ENCODE results near the gene SREBF2.

SREBF2 gene

DNA sequence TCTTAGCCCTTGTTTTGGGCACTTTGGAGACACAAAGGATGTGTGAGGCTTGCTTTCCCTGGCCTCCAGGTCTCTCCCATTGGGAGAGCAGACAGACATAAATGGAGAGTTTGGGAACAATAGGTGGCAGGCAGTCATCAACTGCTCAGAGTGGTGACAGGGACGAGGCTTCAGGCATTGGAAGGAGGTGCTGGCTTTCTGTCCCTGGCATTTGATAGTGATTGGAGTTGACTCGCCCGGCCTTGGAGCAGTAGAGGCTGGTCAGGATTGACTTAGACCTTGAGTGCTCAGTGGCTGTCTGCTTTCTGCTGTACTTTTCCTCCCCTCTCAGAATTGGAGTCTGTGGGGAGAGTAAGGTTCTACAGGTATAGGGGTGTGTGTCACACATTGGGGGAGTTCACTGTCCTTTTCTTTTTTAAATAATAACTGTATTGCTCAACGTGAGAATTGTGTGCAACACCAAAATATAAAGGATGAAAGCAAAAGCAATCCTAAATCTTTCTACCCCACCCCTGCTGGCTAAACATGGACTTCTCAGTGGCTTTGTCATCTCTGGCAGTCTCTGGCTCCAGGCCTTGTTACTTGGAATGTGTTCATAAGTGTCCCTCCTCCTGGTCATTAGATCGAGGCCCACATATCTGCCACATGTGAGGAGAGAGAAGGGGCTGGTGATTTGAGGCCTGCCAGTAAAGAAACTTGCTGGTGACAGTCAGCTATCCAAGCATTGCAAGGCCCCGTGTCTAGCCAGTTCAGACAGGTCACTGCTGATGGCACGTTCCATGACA, 60.9 kb downstream of the SREBF2 start:
- Histone ChIP-seq H3K9ac (ENCODE audit: low read depth, low read length) (no peak overlapping the region), H3K9me3 (ENCODE audit: control insufficient read depth, insufficient read depth, low read length) (no peaks in the 10 kb centered on the region), H3K4me1 (ENCODE audit: insufficient read depth, low read length) (no peaks in the 10 kb centered on the region), H3K36me3 (ENCODE audit: insufficient read depth, low read length) (peaks cover 41% of the 10 kb centered on the region)

DNA sequence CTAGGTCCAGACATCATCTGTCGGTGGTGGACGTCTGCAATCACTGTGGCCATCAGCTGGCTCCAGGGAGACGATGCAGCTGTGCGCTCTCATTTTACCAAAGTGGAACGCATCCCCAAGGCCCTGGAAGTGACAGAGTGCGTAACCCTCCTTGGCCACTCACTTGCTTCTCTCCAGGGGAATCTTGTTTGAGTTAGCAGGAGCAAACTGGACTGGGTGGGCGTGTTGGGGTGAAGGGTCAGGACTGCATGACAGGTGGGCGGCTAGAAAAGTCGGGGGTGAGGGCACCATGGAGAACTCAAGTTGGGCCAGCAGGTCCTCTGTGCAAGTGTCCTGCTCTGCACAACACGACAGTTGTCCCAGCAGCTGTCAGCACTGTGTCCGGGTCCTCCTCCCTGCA, 65.7 kb downstream of the SREBF2 start:
- Histone ChIP-seq H3K4me1 (ENCODE audit: insufficient read depth, low read length) (no peaks in the 10 kb centered on the region), H3K9ac (ENCODE audit: low read depth, low read length) (no peak overlapping the region), H3K36me3 (ENCODE audit: insufficient read depth, low read length) (peaks cover 33% of the 10 kb centered on the region), H3K9me3 (ENCODE audit: control insufficient read depth, insufficient read depth, low read length) (no peaks in the 10 kb centered on the region)

DNA sequence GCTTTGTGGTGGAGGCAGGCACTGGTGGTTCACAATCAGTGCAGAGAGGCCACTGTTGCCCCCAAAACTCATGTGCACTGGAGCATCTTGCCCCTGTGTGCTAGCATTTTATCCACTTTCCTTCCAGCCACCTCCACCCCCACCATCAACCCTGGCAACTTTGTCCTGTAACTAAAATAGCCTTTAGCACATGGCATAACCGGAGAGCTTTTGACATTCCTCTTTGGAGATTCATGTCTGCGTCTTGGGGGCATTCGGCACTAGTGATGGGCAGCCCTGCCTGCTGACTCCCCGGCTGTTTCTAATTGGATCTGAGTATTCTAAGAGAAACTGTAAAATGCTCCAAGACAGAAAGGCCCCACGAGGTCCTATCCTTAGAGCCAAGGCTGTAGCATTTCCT, 66.2 kb downstream of the SREBF2 start:
- no peaks in the 10 kb centered on the region for H3K9me3 ChIP-seq (ENCODE audit: control insufficient read depth, insufficient read depth, low read length)
- H3K36me3 ChIP-seq (ENCODE audit: insufficient read depth, low read length): peaks cover 29% of the 10 kb centered on the region
- no peak overlapping the region for H3K9ac ChIP-seq (ENCODE audit: low read depth, low read length)
- H3K4me1 ChIP-seq (ENCODE audit: insufficient read depth, low read length): no peaks in the 10 kb centered on the region

DNA sequence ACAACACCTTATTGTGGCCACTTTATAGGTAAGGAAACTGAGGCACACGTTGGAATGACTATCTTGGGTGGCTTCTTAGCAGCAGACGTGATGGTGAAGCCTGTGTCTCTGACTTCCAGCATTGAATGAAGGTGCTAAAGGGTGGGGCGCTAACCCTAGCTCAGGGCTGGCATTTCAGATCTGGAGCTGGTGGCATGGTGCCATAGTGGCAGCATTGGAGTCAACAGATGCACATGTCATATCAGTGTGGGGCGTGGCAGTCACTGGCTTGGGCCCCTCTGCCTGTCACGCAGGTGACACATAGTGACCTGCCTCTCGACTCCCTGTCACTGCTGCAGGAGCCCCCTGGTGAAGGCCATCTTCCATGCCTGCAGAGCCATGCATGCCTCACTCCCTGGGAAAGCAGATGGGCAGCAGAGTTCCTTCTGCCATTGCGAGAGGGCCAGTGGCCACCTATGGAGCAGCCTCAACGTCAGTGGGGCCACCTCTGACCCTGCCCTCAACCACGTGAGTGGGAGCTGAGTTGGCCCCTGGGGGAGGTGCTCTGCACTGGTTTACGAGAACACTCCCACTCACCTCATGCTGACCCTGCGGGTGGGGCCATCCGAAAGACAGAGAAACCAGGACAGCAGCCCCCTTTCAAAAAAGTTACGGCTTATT, 67.2 kb downstream of the SREBF2 start:
- Histone ChIP-seq H3K4me1 (ENCODE audit: insufficient read depth, low read length) (no peaks in the 10 kb centered on the region), H3K36me3 (ENCODE audit: insufficient read depth, low read length) (peaks cover 24% of the 10 kb centered on the region), H3K9ac (ENCODE audit: low read depth, low read length) (no peak overlapping the region), H3K9me3 (ENCODE audit: control insufficient read depth, insufficient read depth, low read length) (no peaks in the 10 kb centered on the region)

DNA sequence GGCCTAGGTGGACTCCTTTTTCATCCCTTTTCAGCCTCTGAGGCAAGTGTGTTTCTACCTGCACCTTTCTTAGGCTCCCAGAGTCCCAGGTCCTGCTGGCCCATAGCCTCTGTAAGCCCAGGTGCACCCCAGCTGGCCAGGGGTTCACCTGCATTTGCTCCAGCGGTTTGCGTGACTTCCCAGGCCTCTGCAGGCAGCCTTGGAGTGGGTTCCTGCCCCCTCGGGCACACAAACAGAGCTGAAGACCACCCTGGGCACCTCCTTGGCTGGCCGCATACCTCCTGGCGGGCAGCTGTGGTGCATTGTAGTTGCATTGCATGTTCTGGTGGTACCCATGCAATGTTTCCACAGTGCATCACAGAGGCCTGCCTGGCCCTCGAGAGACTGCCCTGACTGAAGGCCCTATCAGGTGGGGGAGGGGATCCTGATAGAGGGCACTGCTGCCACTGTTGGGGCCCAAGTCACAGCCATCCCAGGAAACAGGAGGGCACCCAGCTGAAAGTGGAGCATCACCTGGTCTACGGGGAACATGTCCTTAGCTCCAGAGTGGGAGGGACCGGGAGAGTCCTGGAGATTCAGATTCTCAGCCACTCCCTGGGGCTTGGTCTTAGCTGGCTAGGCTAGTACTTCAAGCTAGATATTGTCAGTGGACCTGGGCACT, 67.9 kb downstream of the SREBF2 start:
- Histone ChIP-seq H3K9ac (ENCODE audit: low read depth, low read length) (no peak overlapping the region), H3K4me1 (ENCODE audit: insufficient read depth, low read length) (no peaks in the 10 kb centered on the region), H3K36me3 (ENCODE audit: insufficient read depth, low read length) (peaks cover 24% of the 10 kb centered on the region), H3K9me3 (ENCODE audit: control insufficient read depth, insufficient read depth, low read length) (no peaks in the 10 kb centered on the region)

DNA sequence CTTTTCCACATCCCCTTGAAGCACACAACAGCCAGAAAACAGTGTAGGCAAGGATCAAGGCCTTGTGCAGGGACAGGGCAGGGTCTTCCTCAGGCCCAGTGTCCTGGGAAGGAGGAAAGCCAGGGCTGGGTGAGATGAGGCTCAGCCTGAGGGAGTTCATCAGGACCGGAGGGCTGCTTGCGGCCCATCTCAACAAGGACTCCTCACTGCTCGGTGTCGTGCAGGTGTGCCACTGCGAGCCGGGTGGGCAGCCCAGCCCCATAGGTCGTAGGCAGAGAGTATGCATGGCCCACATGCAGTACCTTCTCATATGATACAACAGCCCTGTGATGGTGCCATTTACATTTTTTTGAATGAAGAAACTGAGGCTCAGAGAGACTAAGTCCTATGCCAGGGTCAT, 69.1 kb downstream of the SREBF2 start:
- Histone ChIP-seq H3K9ac (ENCODE audit: low read depth, low read length) (no peak overlapping the region), H3K9me3 (ENCODE audit: control insufficient read depth, insufficient read depth, low read length) (no peaks in the 10 kb centered on the region), H3K4me1 (ENCODE audit: insufficient read depth, low read length) (no peaks in the 10 kb centered on the region), H3K36me3 (ENCODE audit: insufficient read depth, low read length) (peaks cover 20% of the 10 kb centered on the region)

DNA sequence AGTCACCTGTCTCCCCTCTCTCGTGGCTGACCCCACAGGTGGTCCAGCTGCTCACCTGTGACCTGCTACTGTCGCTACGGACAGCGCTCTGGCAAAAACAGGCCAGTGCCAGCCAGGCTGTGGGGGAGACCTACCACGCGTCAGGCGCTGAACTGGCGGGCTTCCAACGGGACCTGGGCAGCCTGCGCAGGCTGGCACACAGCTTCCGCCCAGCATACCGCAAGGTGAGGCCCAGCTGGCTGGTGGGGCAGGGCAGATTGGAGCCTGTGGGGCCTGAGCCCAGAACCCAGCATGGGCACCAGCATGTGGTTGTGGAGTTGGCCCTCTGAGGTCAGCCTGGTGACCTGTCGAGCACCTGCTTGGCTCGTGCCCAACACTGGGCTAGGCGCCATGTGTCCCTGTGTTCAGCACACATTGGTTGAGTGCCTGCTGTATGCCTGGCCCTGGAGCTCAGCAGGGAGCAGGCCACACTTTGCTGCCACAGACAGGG, 70.1 kb downstream of the SREBF2 start:
- Histone ChIP-seq H3K4me1 (ENCODE audit: insufficient read depth, low read length) (no peaks in the 10 kb centered on the region), H3K9me3 (ENCODE audit: control insufficient read depth, insufficient read depth, low read length) (no peaks in the 10 kb centered on the region), H3K36me3 (ENCODE audit: insufficient read depth, low read length) (peaks cover 16% of the 10 kb centered on the region), H3K9ac (ENCODE audit: low read depth, low read length) (no peak overlapping the region)

DNA sequence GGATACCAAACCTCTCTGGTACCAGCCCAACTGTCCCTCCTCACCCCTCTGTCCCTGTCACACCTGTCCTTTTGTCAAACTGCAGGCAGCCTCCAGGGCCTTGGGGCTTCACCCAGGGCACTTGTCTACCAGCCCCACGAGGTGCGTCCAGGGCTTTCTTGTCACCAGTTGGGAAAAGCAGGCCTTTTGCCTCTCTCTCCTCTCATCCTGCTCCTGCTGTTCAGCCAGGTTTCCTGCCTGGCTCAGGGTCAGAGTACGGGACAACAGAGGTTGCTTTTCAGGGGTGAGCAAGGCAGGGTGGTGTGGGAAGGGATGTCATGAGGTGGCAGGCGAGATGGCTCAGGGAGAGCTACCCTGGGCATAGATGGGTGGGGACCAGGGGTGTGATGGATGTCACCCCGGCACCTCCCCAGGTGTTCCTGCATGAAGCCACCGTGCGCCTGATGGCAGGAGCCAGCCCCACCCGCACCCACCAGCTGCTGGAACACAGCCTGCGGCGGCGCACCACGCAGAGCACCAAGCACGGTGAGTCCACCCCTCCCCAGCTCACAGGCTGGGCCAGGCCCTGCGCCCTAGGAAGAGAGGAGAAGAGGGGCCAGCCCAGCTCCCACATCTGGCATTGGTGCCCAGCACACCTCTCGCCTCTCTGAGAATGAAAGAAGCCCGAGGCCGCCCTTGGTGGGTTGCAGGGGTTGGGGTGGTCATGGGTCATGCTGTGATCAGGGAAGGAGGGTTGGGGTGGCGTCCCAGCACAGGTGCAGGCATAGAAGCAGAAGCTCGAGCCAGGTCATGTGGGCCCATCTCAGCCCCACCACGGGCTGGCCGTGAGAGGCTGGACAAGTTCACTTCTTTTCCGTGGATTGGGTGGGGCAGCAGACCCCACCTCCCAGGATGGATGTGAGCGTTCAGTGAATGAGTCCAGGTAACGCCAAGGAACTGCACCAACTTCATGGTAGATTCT, 71.8 kb downstream of the SREBF2 start:
- Histone ChIP-seq H3K36me3 (ENCODE audit: insufficient read depth, low read length) (peaks cover 3% of the 10 kb centered on the region; the same call in 1 of the 2 replicates), H3K9ac (ENCODE audit: low read depth, low read length) (no peak overlapping the region), H3K4me1 (ENCODE audit: insufficient read depth, low read length) (peaks cover 5% of the 10 kb centered on the region; the same call in 1 of the 2 replicates), H3K9me3 (ENCODE audit: control insufficient read depth, insufficient read depth, low read length) (no peaks in the 10 kb centered on the region)

DNA sequence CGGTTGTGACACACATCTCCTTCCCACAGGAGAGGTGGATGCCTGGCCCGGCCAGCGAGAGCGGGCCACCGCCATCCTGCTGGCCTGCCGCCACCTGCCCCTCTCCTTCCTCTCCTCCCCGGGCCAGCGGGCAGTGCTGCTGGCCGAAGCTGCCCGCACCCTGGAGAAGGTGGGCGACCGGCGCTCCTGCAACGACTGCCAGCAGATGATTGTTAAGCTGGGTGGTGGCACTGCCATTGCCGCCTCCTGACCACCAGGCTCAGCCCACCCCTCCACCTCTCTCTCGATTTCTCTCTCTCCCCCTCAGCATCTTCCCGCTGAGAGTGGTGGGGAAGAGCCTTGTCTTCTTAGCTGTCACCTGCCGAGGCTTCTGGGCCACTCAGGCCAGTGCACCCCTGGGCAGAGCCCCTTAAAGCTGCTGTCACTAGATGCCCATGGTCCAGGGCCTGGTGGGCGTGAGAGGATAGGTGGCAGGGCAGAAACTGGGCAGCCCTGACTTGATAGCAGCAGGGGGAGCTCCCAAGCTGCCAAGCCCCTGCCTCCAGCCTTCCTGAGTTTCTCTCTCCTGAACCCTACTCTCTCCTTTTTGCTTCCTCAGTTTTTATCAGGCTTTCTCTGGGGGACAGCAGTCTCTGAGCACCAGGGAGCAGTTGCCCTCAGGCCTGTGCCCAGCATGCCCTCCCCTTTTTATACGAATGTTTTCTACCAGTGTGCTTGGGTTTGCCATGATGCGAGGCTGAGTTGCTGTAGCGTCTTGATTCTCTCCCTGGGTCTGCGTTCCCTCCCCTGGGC, 72.7 kb downstream of the SREBF2 start:
- Histone ChIP-seq H3K36me3 (ENCODE audit: insufficient read depth, low read length) (peaks cover 3% of the 10 kb centered on the region; the same call in 1 of the 2 replicates), H3K4me1 (ENCODE audit: insufficient read depth, low read length) (peaks cover 5% of the 10 kb centered on the region; the same call in 1 of the 2 replicates), H3K9ac (ENCODE audit: low read depth, low read length) (no peak overlapping the region), H3K9me3 (ENCODE audit: control insufficient read depth, insufficient read depth, low read length) (no peaks in the 10 kb centered on the region)

DNA sequence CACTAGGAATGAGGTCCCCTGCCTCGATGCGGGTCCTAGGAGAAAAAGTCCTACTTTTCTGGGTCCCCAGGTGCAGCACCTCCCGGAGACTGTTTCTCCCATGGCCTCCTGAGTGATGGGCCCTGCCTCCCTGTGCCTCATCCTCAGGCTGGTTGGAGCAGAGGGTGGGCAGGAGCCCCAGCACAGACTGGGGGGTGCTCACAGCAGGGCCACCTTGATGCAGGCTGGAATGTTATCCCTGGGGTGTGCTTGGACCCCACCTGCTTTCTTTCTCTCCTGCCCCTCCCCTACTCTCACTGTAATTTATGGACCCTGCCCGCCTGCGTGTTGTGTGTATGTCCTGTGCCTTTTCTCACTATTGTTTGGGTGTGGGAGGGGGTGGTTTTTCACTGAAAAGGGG, 73.9 kb downstream of the SREBF2 start:
- peaks cover 3% of the 10 kb centered on the region; the same call in 1 of the 2 replicates for H3K36me3 ChIP-seq (ENCODE audit: insufficient read depth, low read length)
- H3K4me1 ChIP-seq (ENCODE audit: insufficient read depth, low read length): peaks cover 5% of the 10 kb centered on the region; the same call in 1 of the 2 replicates
- H3K9ac ChIP-seq (ENCODE audit: low read depth, low read length): no peak overlapping the region
- no peaks in the 10 kb centered on the region for H3K9me3 ChIP-seq (ENCODE audit: control insufficient read depth, insufficient read depth, low read length)

DNA sequence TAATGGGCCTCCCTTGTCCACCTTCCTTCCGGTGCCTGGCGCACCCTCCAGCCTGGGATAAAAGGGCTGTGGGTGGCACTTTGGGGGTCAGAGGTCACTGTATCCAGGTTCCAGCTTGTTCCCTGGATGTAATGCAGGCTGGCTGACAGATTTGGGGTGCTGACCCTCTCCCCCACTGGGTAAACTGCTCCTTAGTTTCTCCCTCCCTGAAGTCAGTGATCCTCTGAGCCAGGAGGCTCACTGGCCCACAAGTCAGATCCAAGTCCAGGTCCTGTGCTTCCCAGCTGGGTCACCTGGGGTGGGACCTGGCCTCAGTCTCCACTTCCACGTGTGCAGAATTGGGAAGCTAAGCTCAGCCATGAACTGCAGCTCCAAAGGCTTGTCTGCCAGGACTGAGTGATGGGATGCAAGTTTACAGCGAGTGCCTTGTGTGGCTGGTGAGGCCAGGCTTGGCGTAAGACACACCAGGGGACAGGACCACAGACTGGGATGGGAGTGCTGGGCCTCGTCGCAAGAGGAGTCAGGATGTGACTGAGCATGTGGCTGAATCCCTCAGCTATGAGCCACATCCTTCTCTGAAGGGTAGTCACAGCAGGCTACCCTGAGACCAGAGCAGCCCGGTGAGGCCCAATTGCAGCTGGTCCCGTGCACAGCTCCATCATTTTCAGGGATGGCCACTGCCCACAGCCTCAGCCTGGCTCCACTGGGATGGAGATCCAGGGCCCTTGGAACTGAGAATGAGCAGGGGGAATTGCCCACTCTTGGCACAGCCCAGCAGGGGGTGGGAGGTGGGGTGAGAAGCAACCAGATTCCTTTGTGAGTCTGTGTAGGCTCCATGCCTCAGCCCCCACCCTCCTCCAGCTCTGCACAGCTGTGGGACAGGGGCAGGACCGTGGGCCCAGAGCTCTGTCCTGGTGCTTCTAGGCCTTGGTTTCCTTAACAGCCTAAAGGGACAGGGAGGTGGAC, 74.8 kb downstream of the SREBF2 start:
- Histone ChIP-seq H3K36me3 (ENCODE audit: insufficient read depth, low read length) (peaks cover 3% of the 10 kb centered on the region; the same call in 1 of the 2 replicates), H3K9me3 (ENCODE audit: control insufficient read depth, insufficient read depth, low read length) (no peaks in the 10 kb centered on the region), H3K4me1 (ENCODE audit: insufficient read depth, low read length) (peaks cover 5% of the 10 kb centered on the region; the same call in 1 of the 2 replicates), H3K9ac (ENCODE audit: low read depth, low read length) (no peak overlapping the region)

Data from ES-I3 (cell line).